ENCODE measurements around the gene LCK.
"Not testable (repeated sequence)": the region's sequence is repeated elsewhere in the genome, so short reads cannot be mapped to it uniquely, and the experiment has no call there.

The LCK gene

GRCh38 chr1:32274646-32275340 lies 23.7 kb downstream of the LCK start:
- no peak for DNase-seq (ENCODE audit: low read depth)

GRCh38 chr1:32275424-32275823 lies 24.4 kb downstream of the LCK start:
- DNase-seq (ENCODE audit: low read depth), result no peak

- DNase-seq (ENCODE audit: low read depth), result no peak
Observed at GRCh38 chr1:32276032-32276782, 25.1 kb downstream of the LCK start.

- DNase-seq (ENCODE audit: low read depth), result not testable (repeated sequence)
Observed at GRCh38 chr1:32284777-32285176, 33.7 kb downstream of the LCK start.

- DNase-seq (ENCODE audit: low read depth), result no peak
Observed at GRCh38 chr1:32285658-32286057, 34.6 kb downstream of the LCK start.

- no peak for DNase-seq (ENCODE audit: low read depth)
Observed at GRCh38 chr1:32286763-32287162, 35.7 kb downstream of the LCK start.

GRCh38 chr1:32289256-32289655 lies 38.2 kb downstream of the LCK start:
- DNase-seq (ENCODE audit: low read depth), result no peak

GRCh38 chr1:32291145-32291707 lies 40.2 kb downstream of the LCK start:
- DNase-seq (ENCODE audit: low read depth), result no peak

GRCh38 chr1:32291708-32292538 lies 40.9 kb downstream of the LCK start, which contains the start of gene HDAC1:
Gene HDAC1, plus strand, starts transcription at chr1:32292083. Its CDS starts 87 bp downstream, at chr1:32292170.
- DNase-seq (ENCODE audit: low read depth), result peak; percentile 50

GRCh38 chr1:32298211-32298610 lies 47.1 kb downstream of the LCK start:
- DNase-seq (ENCODE audit: low read depth), result not testable (repeated sequence)

GRCh38 chr1:32299327-32299726 lies 48.3 kb downstream of the LCK start:
- no peak for DNase-seq (ENCODE audit: low read depth)

- DNase-seq (ENCODE audit: low read depth), result no peak
Observed at GRCh38 chr1:32303358-32303757, 52.3 kb downstream of the LCK start.

GRCh38 chr1:32303997-32304622 lies 53.0 kb downstream of the LCK start:
- peak; percentile 22 for DNase-seq (ENCODE audit: low read depth)

- no peak for DNase-seq (ENCODE audit: low read depth)
Observed at GRCh38 chr1:32305310-32305709, 54.2 kb downstream of the LCK start.

GRCh38 chr1:32307324-32307723 lies 56.3 kb downstream of the LCK start:
- peak; percentile 37 for DNase-seq (ENCODE audit: low read depth)

GRCh38 chr1:32309960-32310359 lies 58.9 kb downstream of the LCK start:
- DNase-seq (ENCODE audit: low read depth), result no peak

- DNase-seq (ENCODE audit: low read depth), result no peak
Observed at GRCh38 chr1:32311709-32312393, 60.8 kb downstream of the LCK start.

- no peak for DNase-seq (ENCODE audit: low read depth)
Observed at GRCh38 chr1:32316903-32317277, 65.8 kb downstream of the LCK start.

GRCh38 chr1:32318127-32318869 lies 67.2 kb downstream of the LCK start:
- no peak for DNase-seq (ENCODE audit: low read depth)

- no peak for DNase-seq (ENCODE audit: low read depth)
Observed at GRCh38 chr1:32321712-32322291, 70.7 kb downstream of the LCK start.

Data from stromal cell of bone marrow (primary cell).